AG09319 (cell line): ENCODE measurements around the gene COQ10B.
"Not testable (repeated sequence)": the region's sequence is repeated elsewhere in the genome, so short reads cannot be mapped to it uniquely, and the experiment has no call there.

Experiments used
- DNase-seq: peaks from one replicate; pipeline ENCODE4 v3.0.0-alpha.2; 2010; ENCODE audit warnings: low read depth; ENCODE audit errors: extremely low read depth
- TF ChIP-seq, protein P1 (sequence below): IDR thresholded peaks from 2 replicates; pipeline ENCODE4 v1.5.1; 2011; ENCODE audit warnings: low read depth, mild to moderate bottlenecking, inconsistent platforms, low read length, moderate library complexity

COQ10B gene

GRCh38 chr2:197435598-197436420, 17.5 kb upstream of the COQ10B start:
- TF ChIP-seq, protein P1, sequence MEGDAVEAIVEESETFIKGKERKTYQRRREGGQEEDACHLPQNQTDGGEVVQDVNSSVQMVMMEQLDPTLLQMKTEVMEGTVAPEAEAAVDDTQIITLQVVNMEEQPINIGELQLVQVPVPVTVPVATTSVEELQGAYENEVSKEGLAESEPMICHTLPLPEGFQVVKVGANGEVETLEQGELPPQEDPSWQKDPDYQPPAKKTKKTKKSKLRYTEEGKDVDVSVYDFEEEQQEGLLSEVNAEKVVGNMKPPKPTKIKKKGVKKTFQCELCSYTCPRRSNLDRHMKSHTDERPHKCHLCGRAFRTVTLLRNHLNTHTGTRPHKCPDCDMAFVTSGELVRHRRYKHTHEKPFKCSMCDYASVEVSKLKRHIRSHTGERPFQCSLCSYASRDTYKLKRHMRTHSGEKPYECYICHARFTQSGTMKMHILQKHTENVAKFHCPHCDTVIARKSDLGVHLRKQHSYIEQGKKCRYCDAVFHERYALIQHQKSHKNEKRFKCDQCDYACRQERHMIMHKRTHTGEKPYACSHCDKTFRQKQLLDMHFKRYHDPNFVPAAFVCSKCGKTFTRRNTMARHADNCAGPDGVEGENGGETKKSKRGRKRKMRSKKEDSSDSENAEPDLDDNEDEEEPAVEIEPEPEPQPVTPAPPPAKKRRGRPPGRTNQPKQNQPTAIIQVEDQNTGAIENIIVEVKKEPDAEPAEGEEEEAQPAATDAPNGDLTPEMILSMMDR = no peak
- no peak for DNase-seq

DNA sequence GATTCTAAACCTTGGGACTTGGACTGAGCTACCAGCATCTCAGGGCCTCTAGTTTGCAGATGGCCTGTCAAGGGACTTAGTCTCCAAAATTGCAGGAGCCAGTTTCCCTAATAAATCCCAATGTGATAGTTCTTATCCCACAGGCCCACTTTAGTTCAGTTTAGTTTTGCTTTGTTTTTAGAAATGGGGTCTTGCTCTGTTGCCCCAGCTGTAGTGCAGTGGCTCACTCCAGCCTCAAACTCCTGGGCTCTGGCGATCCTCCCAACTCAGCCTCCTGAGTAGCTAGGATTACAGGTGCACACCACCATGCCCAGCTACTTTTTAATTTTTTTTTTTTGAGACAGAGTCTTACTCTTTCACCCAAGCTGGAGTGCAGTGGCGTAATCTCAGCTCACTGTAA, 16.0 kb upstream of the COQ10B start:
- DNase-seq = no peak
- TF ChIP-seq, protein P1 = no peak

- no peak for DNase-seq
- TF ChIP-seq, protein P1 = no peak
Measured at GRCh38 chr2:197442857-197443256, 10.5 kb upstream of the COQ10B start.

GRCh38 chr2:197445746-197446145, 7.6 kb upstream of the COQ10B start:
- DNase-seq = no peak

GRCh38 chr2:197446844-197447243, 6.5 kb upstream of the COQ10B start:
- DNase-seq = no peak
- TF ChIP-seq, protein P1 = no peak

More at GRCh38 chr2:197445746-197446145, 7.6 kb upstream of the COQ10B start:
- TF ChIP-seq, protein P1 = no peak

DNA sequence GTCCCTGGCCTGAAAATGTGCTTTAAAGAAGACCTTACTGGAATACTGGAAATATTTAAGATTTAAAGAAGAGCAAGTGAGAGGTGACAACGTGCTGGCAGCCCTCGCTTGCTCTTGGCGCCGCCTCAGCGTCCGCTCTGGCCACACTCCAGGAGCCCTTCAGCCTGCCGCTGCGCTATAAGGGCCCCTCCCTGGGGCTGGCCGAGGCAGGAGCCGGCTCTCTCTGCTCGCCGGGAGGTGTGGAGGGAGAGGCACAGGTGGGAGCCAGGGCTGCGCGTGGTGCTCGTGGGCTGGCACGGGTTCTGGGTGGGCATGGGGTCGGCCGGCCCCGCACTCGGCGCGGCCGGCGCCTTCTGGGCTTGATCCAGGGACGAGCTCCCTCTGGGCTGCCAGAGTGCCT, 2.9 kb upstream of the COQ10B start:
- TF ChIP-seq, protein P1 = no peak
- DNase-seq = no peak

GRCh38 chr2:197450935-197451358, 2.4 kb upstream of the COQ10B start:
- DNase-seq = not testable (repeated sequence)

DNA sequence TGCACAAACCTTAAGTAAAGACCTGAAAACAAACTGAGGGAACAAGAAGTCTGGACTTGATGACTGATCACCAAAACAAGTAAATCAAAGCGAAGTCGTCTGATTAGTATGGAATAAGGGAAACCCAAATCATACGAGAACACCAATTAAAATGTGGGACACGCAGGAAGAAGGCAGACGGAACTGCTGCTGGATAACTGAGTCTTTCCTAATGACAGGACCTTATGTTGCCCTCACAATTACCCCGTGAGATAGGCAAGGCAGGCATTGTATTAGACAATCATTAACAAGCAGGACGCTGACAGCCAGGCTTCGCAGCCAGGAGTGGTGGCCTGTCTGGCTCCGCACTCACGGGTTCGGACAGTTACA, 614 bp upstream of the COQ10B start:
- DNase-seq = peak; percentile 16
- TF ChIP-seq, protein P1 = no peak
